ENCODE measurements around the gene ZNF609. TPM values are rescaled to one million over a fixed set of nuclear protein-coding genes. Genes with fewer than 3 reads are reported as not detected.

The ZNF609 gene
- polyA plus RNA-seq, 2 of the 4 experiments (the other 2 are of a cell fraction) = 19.6 to 39.9 TPM

DNA sequence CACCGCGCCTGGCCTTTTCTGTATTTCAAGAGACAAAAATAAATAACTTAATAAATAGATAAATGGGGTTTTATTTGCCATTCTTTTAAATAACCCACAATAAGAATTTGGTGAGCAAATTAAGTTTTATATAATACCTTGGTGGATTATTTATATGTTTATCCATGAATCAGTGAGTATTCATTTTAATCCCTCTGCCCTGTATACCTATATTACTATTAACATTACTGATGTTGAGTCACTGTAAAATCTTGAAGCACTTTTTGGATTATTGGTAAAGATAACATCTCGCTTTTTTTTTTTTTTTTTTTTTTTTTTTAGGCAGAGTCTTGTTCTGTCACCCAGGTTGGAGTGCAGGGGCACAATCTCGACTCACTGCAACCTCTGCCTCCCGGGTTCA, 154.1 kb downstream of the ZNF609 start (continued):
- no peak for TF ChIP-seq FOSL2 (IDR thresholded peaks at IDR 0.05)
- no peak for TF ChIP-seq FOSL2 (CRISPR knock-in tag; IDR thresholded peaks at IDR 0.05)

- ChIA-PET CTCF (interaction anchor here (1.0 to 1.6 kb wide), 3 partner anchors 12 to 158 kb away, joined by 3 to 5 read pairs (median 4); no protein-coding TSS in a partner anchor), POLR2A (no interaction called here)
- no peaks in the 10 kb centered on the region for H3K9me3 ChIP-seq
- H3K4me1 ChIP-seq = peaks cover 30% of the 10 kb centered on the region
- 97% methylated on average over 1 of the region's 1 CpG for WGBS (ENCODE audit: missing lambda C conversion rate)
- DNase-seq (ENCODE audit: low read depth in 1 of 2, low spot score in 1 of 2) = no peak
- ATAC-seq = no peak
- FAIRE-seq = no peak
- TF ChIP-seq EHF (CRISPR knock-in tag; IDR thresholded peaks at IDR 0.05) (no peak), RAD21 (conservative IDR thresholded peaks at IDR 0.05 in 1 of 2, IDR thresholded peaks at IDR 0.05 in 1 of 2) (no peak), RCOR1 (IDR thresholded peaks at IDR 0.05; ENCODE audit: low read depth, low read length) (no peak), ZFP36 (IDR thresholded peaks at IDR 0.05; ENCODE audit: borderline replicate concordance, partially characterized antibody) (no peak), EP300 (IDR thresholded peaks at IDR 0.05) (no peak), MAZ (IDR thresholded peaks at IDR 0.05; ENCODE audit: borderline replicate concordance, low read depth, low read length) (no peak)
- H3K4me3 ChIP-seq = no peak overlapping the region
- no peak overlapping the region for H3K4me2 ChIP-seq
- no peak overlapping the region for H3K27ac ChIP-seq
Measured at GRCh38 chr15:64617727-64618126, 157.3 kb downstream of the ZNF609 start.

- 92% methylated on average over 5 of the region's 5 CpGs for WGBS (ENCODE audit: missing lambda C conversion rate)
- Histone ChIP-seq H3K4me3 (no peak overlapping the region), H3K27ac (no peak overlapping the region), H3K9me3 (no peaks in the 10 kb centered on the region), H3K4me1 (peaks cover 30% of the 10 kb centered on the region), H3K4me2 (no peak overlapping the region)
- no peak; a peak in 1 of 6 replicates for ATAC-seq
- CTCF ChIA-PET = interaction anchor here (0.9 to 1.6 kb wide), 3 partner anchors 11 to 158 kb away, joined by 3 to 5 read pairs (median 4); no protein-coding TSS in a partner anchor
- no peak for FAIRE-seq
- DNase-seq (ENCODE audit: low read depth in 1 of 2, low spot score in 1 of 2) = no peak
- no peak for TF ChIP-seq TP53 (CRISPR knock-in tag; IDR thresholded peaks at IDR 0.05)
- TF ChIP-seq RNF2 (IDR thresholded peaks at IDR 0.05; ENCODE audit: borderline replicate concordance, low read depth) = no peak
- TF ChIP-seq, protein P1, sequence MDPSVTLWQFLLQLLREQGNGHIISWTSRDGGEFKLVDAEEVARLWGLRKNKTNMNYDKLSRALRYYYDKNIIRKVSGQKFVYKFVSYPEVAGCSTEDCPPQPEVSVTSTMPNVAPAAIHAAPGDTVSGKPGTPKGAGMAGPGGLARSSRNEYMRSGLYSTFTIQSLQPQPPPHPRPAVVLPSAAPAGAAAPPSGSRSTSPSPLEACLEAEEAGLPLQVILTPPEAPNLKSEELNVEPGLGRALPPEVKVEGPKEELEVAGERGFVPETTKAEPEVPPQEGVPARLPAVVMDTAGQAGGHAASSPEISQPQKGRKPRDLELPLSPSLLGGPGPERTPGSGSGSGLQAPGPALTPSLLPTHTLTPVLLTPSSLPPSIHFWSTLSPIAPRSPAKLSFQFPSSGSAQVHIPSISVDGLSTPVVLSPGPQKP (IDR thresholded peaks at IDR 0.05; ENCODE audit: low read depth, low read length) = no peak
- TF ChIP-seq, protein P2, sequence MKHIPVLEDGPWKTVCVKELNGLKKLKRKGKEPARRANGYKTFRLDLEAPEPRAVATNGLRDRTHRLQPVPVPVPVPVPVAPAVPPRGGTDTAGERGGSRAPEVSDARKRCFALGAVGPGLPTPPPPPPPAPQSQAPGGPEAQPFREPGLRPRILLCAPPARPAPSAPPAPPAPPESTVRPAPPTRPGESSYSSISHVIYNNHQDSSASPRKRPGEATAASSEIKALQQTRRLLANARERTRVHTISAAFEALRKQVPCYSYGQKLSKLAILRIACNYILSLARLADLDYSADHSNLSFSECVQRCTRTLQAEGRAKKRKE (CRISPR knock-in tag; IDR thresholded peaks at IDR 0.05; ENCODE audit: low read depth) = no peak
- TF ChIP-seq MYC (IDR thresholded peaks at IDR 0.05; ENCODE audit: borderline replicate concordance, low read length) = no peak
- no peak for TF ChIP-seq NFE2L2 (conservative IDR thresholded peaks at IDR 0.05; ENCODE audit: low read length)
- POLR2A ChIA-PET = no interaction called here
Measured at GRCh38 chr15:64618138-64618537, 157.8 kb downstream of the ZNF609 start.

DNA sequence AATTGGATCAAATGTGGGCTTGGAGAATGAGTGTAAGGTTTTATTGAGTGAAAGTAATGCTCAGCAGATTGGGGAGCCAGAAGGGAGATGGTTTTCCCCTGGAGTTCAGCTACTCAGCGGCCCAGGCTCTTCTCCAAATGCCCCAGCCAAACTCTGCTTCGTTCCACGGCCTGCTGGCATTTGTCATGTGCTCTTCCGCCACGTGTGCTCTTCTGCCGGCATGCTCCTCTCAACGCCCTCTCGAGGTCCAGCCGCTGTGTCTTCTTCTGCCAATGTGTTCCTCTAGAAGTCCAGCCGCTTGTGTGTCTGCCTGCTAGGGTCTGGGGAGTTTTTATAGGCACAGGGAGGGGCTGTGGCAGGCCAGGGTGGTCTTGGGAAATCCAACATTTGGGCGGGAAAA, 158.2 kb downstream of the ZNF609 start:
- no peak overlapping the region for H3K4me3 ChIP-seq
- H3K27ac ChIP-seq = no peak overlapping the region
- H3K4me2 ChIP-seq = no peak overlapping the region
- H3K4me1 ChIP-seq = peaks cover 30% of the 10 kb centered on the region
- CTCF ChIA-PET = interaction anchor here (0.9 to 1.6 kb wide), 3 partner anchors 11 to 35 kb away, joined by 3 to 5 read pairs (median 4); no protein-coding TSS in a partner anchor
- H3K9me3 ChIP-seq = no peaks in the 10 kb centered on the region
- no peak for TF ChIP-seq HOXB13 (CRISPR knock-in tag; IDR thresholded peaks at IDR 0.05; ENCODE audit: low read depth)
- ATAC-seq (no peak), FAIRE-seq (no peak), DNase-seq (ENCODE audit: low read depth in 1 of 2, low spot score in 1 of 2) (no peak)
- 87% methylated on average over 11 of the region's 11 CpGs for WGBS (ENCODE audit: missing lambda C conversion rate)
- POLR2A ChIA-PET = no interaction called here

Data from A549 (cell line).